H4 (cell line): ENCODE measurements around the gene PRDM7. TPM values are rescaled to one million over a fixed set of nuclear protein-coding genes. Genes with fewer than 3 reads are reported as not detected.
"Not testable (repeated sequence)": the region's sequence is repeated elsewhere in the genome, so short reads cannot be mapped to it uniquely, and the experiment has no call there.

Experiments used
- DNase-seq: peaks from one replicate; pipeline ENCODE4 v3.0.0-alpha.2; 2015; ENCODE audit warnings: low spot score
- total RNA-seq: library from RNA; depleted of rRNA; stranded (reverse); fragments of >200 nt; shearing (Covaris generic); gene quantifications from 2 replicates; pipeline ENCODE4 v1.2.3, GENCODE V29; 2014; rRNA removed

PRDM7 gene
- total RNA-seq = not detected in 2 replicates

GRCh38 chr16:90077240-90077756 lies at the start of gene PRDM7:
Gene PRDM7, minus strand, starts transcription at chr16:90077331. Its CDS starts 1,421 bp downstream, at chr16:90075910.
- peak; percentile 98 for DNase-seq

GRCh38 chr16:90121846-90122245 lies 44.7 kb upstream of the PRDM7 start:
- not testable (repeated sequence) for DNase-seq

GRCh38 chr16:90107617-90108016 lies 30.5 kb upstream of the PRDM7 start:
- DNase-seq = not testable (repeated sequence)

- DNase-seq = not testable (repeated sequence)
These were observed 29.9 kb upstream of the PRDM7 start for GRCh38 chr16:90107060-90107459.

GRCh38 chr16:90106271-90106670 lies 29.1 kb upstream of the PRDM7 start:
- DNase-seq = not testable (repeated sequence)

DNA sequence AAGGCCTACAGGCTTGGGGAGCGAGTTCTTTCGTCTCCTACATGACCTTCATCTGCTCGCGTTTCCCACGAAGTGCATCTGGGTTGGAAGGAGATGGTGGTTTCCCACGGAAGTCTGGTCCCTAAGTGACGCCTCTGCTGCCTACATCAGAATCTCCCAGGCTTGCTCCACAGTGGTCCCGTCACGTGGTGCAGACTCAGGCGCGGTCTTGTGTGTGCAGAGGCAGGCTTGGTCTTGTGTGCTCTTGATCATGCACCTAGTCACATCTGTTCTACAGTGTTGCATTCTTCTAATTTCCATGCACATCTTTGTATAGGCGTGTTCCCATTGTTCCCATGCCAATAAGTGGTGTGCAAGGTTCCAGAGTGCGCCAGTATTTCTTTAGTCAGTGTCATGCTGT lies 27.6 kb upstream of the PRDM7 start:
- not testable (repeated sequence) for DNase-seq

GRCh38 chr16:90102086-90102884 lies 25.2 kb upstream of the PRDM7 start:
- not testable (repeated sequence) for DNase-seq

DNA sequence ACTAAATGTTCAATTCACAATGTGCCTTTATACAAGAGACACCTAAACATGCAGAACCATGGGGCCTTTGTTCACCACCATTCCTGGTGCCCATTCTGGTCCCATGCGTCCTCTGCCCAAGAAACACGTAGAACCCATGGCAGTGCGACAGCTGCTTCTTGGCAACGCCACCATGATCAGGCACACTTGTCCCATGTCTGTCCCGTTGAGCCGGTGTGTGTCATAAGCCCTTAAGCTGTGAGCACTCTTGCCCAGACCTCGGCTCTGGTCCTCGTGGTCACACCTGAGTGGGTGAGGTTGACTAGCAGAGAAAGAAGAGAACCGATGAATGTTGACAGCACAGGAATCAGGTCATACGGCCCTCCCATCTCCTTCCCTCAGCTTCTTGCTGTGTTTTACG lies 24.2 kb upstream of the PRDM7 start:
- not testable (repeated sequence) for DNase-seq

DNA sequence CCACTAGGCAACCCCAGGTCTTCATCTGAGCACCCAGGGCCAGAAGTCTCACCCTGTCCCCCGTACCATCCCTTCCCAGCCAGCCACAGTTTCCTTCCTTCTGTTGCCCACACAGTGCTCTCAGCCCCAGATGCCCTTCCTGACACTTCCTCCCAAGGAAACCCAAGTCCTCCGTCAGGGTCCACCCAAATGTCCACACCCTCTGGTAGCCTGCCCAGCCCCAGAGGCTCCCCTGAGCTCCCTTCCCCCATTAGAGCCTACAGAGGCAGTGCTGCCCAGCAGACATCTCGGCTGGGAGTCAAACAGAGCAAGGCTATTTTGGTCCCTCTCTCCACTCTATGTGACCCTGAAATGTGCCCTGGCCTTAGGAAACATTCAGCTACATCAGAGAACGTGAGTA lies 23.7 kb upstream of the PRDM7 start:
- DNase-seq = not testable (repeated sequence)

GRCh38 chr16:90100229-90100628 lies 23.1 kb upstream of the PRDM7 start:
- DNase-seq = not testable (repeated sequence)

DNA sequence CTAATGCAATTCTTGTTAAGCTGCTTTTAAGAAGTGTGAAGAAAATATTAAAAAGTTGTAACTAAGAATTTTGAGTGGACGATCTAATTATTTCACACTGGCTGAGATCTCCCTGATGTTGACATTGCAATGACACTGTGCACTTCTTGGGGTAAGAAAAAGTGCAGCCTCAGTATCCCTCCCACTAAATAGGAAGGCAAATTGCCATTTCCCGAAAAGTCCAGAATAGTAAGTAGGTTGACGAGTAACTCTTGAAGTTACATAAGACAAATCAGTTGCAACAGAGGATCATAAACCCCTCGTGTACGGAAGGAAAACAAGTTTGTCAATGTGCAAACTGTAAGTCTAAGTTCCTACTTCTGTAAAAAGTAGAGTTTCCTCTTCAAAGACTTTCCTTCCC lies 21.8 kb upstream of the PRDM7 start:
- DNase-seq = not testable (repeated sequence)

GRCh38 chr16:90097010-90097684 lies 20.0 kb upstream of the PRDM7 start:
- not testable (repeated sequence) for DNase-seq

DNA sequence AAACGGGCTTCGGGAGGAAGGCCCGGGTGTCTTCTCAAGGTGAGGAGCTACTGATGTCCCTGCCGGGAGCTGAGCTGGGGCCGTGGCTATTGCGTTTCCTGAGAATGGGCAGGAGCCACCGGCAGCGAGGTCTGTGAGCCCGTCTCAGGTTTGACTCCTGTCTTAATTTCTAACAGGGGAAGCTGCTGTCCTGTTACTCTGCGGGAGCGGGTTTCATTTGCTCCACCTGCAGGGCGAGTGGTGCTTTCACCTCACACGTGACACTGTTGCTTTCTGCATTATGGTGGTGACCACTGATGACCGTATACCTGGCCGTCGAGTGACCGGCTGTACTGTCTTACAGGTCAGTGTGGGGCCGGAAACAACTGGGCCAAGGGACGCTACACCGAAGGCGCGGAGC lies 17.7 kb upstream of the PRDM7 start:
- not testable (repeated sequence) for DNase-seq

DNA sequence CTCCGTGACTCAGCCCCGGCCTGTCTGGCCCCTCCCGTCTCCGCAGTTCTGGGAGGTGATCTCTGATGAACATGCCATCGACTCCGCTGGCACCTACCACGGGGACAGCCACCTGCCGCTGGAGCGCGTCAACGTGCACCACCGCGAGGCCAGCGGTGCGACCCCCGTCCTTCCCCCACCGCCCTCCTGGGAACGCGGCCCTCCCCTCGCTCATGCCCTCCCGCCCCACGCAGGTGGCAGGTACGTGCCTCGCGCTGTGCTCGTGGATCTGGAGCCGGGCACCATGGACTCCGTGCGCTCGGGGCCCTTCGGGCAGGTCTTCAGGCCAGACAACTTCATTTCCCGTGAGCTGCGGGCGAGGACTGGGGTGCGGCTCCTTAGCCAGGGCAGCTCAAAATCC lies 17.2 kb upstream of the PRDM7 start:
- DNase-seq = not testable (repeated sequence)

GRCh38 chr16:90093799-90094198 lies 16.7 kb upstream of the PRDM7 start:
- not testable (repeated sequence) for DNase-seq

DNA sequence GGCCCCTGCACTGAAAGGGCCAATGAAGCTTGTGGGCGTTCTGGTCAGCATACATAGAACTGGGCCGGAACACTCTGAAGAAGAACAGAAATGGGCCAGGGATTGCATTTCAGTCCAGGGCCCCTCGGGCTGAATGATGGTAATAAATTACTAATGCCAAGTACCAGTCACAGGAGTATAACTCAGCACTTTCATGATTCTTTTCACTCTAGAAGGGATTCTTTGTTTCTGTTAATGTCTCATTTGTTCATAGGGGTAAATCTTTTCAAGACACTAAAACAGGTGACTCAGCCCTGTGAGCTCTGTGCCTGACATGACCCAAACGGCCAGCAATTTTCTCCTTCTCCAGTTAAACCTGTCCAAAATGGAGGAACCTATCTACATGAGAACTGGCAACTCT lies 15.7 kb upstream of the PRDM7 start:
- DNase-seq = not testable (repeated sequence)

- DNase-seq = no peak
These were observed 7.3 kb upstream of the PRDM7 start for GRCh38 chr16:90084215-90084950.

DNA sequence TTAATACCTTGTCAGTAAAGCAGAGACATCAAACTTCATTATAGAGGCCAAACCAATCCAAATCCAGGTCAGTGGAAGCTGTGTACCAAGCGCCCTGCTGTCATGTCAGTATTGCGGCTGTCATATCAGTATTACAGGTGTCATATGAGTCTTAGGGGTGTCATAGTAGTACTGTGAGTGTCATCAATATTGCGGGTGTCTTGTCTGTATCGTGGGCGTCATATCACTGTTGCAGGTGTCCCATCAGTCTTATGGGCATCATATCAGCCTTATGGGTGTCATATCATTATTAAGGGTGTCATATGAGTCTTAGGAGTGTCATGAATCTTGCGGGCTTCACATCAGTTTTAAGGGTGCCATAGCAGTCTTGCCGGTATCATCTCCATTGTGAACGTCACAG lies 6.0 kb upstream of the PRDM7 start:
- DNase-seq = no peak

DNA sequence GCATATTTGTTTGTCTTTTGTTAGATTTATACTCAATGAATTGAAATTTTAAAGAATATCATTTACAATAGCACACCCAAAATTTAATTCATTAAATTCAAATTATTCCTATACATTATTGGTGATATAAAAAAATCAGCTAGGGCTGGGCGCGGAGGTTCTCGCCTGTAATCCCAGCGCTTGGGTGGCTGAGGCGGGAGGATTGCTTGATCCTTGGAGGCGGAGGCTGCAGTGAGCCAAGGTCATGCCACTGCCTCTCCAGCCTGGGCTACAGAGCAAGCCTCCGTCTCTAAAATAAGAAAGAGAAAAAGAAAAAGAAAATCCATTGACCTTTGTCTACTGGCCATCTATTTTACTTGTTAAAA lies 4.5 kb upstream of the PRDM7 start:
- DNase-seq = no peak

DNA sequence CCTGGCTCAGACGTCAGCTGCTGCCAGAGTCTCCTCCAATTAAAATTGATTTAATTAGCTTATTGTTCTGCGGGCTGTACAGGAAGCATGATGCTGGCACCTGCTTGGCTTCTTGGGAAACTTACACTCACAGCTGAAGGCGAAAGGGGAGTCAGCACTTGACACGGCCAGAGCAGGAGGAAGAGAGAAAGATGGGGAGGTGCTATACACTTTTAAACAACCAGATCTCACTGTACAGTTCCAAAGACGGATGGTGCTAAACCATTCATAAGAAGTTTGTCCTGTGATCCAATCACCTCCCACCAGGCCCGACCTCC lies 1.4 kb upstream of the PRDM7 start:
- no peak for DNase-seq

- DNase-seq = peak; percentile 42
These were observed 837 bp upstream of the PRDM7 start for GRCh38 chr16:90077757-90078578.
